ENCODE measurements around the gene MAP4K4. TPM values are rescaled to one million over a fixed set of nuclear protein-coding genes. Genes with fewer than 3 reads are reported as not detected.
A peak's percentile ranks its signal among the peaks of the same experiment; 100 is the strongest.

MAP4K4 gene
- total RNA-seq, 4 donors from 2014 or later: 29.6 to 56.6 (median 38.2) TPM

DNA sequence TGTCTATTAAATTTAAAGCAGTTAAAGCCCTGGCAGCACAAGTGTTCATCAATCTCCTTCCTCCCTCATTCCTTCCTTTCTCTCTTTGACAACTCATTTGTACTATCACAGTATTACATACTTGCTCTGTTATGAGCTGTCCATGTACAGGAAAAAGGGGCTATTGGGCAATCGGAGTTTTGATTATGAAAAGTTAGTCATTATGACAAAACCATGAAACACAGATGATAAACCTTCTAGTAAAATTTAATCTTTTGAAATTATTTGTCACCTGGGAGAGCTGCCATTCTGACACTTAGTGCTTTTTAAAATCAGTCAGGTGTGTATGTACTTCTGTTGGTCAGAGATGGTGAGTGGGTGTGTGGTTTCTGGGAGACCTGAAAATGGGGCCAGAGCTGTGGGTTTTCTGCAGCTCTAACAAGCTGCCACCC is 39.4 kb downstream of the MAP4K4 start:
- Histone ChIP-seq H3K27ac (no peak overlapping the region), H3K4me1 (peaks cover 33% of the 10 kb centered on the region), H3K27me3 (no peaks in the 10 kb centered on the region), H3K36me3 (no peaks in the 10 kb centered on the region), H3K9me3 (no peaks in the 10 kb centered on the region), H3K4me3 (no peak overlapping the region)
- no peak for DNase-seq (ENCODE audit: low spot score in 2 of 2)
- TF ChIP-seq POLR2AphosphoS5 (IDR thresholded peaks at IDR 0.05): no peak
- TF ChIP-seq, protein P1, sequence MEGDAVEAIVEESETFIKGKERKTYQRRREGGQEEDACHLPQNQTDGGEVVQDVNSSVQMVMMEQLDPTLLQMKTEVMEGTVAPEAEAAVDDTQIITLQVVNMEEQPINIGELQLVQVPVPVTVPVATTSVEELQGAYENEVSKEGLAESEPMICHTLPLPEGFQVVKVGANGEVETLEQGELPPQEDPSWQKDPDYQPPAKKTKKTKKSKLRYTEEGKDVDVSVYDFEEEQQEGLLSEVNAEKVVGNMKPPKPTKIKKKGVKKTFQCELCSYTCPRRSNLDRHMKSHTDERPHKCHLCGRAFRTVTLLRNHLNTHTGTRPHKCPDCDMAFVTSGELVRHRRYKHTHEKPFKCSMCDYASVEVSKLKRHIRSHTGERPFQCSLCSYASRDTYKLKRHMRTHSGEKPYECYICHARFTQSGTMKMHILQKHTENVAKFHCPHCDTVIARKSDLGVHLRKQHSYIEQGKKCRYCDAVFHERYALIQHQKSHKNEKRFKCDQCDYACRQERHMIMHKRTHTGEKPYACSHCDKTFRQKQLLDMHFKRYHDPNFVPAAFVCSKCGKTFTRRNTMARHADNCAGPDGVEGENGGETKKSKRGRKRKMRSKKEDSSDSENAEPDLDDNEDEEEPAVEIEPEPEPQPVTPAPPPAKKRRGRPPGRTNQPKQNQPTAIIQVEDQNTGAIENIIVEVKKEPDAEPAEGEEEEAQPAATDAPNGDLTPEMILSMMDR (IDR thresholded peaks at IDR 0.05): no peak
- TF ChIP-seq EP300 (IDR thresholded peaks at IDR 0.05): no peak
- no peak for TF ChIP-seq POLR2A (IDR thresholded peaks at IDR 0.05)
- WGBS: 39% methylated on average over 1 of the region's 1 CpG

DNA sequence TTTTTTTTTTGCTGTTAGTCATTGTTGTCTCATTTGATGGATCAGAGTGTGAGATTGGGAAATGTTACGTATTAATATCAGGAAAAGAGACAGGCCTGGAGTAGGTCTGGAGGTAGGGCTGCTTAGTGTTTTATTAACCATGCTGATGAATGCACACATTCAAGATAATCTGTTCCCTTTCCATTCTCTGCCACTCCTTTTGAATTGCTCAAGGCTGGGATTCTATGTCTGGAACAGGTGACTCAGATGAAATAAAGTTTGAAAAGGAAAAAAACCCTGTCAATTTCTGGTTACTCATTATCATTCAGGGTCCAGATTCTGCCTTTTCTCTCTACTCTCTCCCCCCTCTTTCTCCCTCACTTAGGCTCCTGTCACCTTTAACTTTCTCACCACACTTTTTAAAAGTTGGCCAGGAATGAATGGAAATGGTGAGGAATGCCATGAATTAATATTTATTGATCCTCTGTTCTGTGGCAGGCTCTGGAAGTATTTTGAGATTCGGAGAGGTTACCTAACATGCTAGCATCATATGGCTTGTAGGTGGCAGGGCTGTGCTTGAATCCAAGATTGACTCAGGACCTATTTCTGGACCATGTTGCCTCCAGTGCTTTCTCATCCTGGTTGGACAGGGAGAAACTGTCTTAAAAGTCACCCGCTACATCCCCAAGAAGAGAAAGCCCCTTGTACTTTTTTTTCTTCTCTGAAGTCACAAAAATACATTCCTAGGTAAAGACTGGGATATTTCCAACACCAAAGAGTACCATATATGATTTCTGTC is 40.2 kb downstream of the MAP4K4 start:
- H3K4me1 ChIP-seq: peaks cover 41% of the 10 kb centered on the region
- DNase-seq (ENCODE audit: low spot score in 2 of 2): no peak
- no peaks in the 10 kb centered on the region for H3K9me3 ChIP-seq
- no peak overlapping the region for H3K27ac ChIP-seq
- TF ChIP-seq POLR2A (IDR thresholded peaks at IDR 0.05) (no peak), EP300 (IDR thresholded peaks at IDR 0.05) (no peak), POLR2AphosphoS5 (IDR thresholded peaks at IDR 0.05) (no peak)
- TF ChIP-seq, protein P1 (IDR thresholded peaks at IDR 0.05): no peak
- WGBS: 83% methylated on average over 3 of the region's 3 CpGs
- H3K4me3 ChIP-seq: no peak overlapping the region
- no peaks in the 10 kb centered on the region for H3K27me3 ChIP-seq
- H3K36me3 ChIP-seq: no peaks in the 10 kb centered on the region

DNA sequence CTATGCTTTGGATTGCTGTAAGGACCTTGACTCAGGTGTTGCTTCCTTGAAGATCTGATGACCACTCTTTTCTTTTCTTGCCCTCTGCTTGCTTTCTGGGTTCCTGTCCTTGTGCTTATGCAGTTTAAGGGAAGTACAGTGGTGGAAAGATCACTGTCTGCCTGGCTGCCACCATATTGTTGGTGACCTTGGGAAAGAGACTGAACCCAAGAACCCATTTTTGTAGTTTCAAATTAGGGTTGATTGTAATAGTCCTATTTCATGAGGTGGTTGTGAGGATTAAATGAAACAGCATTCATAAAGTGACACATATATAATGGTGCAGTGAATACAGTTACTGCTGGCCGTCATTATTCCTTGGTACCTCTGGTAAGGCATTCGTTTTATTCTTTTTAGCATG is 41.1 kb downstream of the MAP4K4 start:
- 93% methylated on average over 2 of the region's 2 CpGs for WGBS
- Histone ChIP-seq H3K4me1 (peaks cover 41% of the 10 kb centered on the region), H3K27me3 (no peaks in the 10 kb centered on the region), H3K36me3 (no peaks in the 10 kb centered on the region), H3K27ac (no peak overlapping the region), H3K9me3 (no peaks in the 10 kb centered on the region), H3K4me3 (no peak overlapping the region)
- DNase-seq (ENCODE audit: low spot score in 2 of 2): no peak
- TF ChIP-seq POLR2A (IDR thresholded peaks at IDR 0.05) (no peak), EP300 (IDR thresholded peaks at IDR 0.05) (no peak), POLR2AphosphoS5 (IDR thresholded peaks at IDR 0.05) (no peak)
- TF ChIP-seq, protein P1 (IDR thresholded peaks at IDR 0.05): no peak

DNA sequence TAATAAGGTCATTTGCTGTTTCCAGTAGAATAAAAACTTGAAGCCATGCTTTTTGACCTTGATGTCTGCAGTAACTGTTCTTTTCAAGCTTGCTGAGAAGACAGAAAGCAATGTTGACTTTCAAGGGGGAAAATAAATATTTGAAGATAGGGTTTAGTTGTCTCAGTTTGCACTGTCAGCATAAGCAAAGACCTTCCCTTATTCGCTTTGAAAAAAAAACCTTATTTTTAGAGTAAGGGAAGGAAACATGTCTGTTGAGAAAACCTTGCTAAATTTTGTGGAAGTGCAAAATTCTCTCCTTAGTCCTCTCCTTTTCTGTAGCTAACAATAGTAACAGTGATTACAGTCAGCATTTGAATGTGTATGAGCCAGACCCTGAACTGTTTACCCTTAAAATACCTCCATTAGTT is 43.1 kb downstream of the MAP4K4 start:
- no peaks in the 10 kb centered on the region for H3K9me3 ChIP-seq
- DNase-seq (ENCODE audit: low spot score in 2 of 2): no peak
- 77% methylated on average over 1 of the region's 1 CpG for WGBS
- H3K27me3 ChIP-seq: no peaks in the 10 kb centered on the region
- peaks cover 42% of the 10 kb centered on the region for H3K4me1 ChIP-seq
- no peak overlapping the region for H3K4me3 ChIP-seq
- H3K27ac ChIP-seq: no peak overlapping the region
- H3K36me3 ChIP-seq: no peaks in the 10 kb centered on the region
- no peak for TF ChIP-seq POLR2A (IDR thresholded peaks at IDR 0.05)
- TF ChIP-seq, protein P1 (IDR thresholded peaks at IDR 0.05): no peak
- no peak for TF ChIP-seq EP300 (IDR thresholded peaks at IDR 0.05)
- TF ChIP-seq POLR2AphosphoS5 (IDR thresholded peaks at IDR 0.05): no peak

DNA sequence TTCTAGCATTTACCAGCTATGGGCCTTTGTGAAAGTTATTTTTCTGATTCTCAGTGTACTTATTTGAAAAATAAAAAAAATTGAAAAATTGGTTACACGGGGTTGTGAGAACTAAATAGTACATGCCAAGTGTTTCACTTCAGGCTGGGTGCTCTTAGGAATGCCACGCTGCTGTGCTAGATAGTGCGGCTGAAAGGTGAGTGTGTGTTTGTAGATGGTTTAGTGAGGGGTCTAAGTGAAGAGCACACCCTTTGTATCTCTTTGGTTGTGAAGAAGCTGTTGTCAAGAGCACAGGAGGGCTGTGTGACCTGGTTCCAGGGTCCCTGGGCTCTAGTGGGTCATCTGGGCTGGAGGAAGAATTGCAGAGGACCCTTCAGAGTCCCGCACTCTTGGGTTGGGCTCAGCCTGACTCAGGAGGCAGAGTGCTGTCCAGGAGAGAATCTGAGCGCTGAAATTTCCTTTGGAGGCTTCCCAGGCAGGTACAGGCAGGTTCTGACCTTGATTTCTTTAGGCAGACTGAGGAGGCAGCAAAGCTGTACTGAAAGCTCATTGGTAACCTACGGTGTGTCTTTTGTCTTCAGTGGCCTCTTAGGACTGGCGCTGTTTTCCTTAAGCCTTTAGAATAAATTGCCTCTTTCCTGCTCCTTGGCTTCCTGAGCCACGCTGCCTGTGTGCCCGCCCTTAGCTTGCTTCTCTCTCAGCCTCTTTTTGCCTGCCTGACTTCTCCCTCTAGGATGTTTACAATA is 44.4 kb downstream of the MAP4K4 start:
- TF ChIP-seq EP300 (IDR thresholded peaks at IDR 0.05) (no peak), POLR2AphosphoS5 (IDR thresholded peaks at IDR 0.05) (no peak), POLR2A (IDR thresholded peaks at IDR 0.05) (no peak)
- TF ChIP-seq, protein P1 (IDR thresholded peaks at IDR 0.05): no peak
- H3K36me3 ChIP-seq: no peaks in the 10 kb centered on the region
- H3K4me1 ChIP-seq: peaks cover 42% of the 10 kb centered on the region
- WGBS: 36% methylated on average over 9 of the region's 9 CpGs
- H3K4me3 ChIP-seq: peak overlapping the region; percentile 3
- DNase-seq (ENCODE audit: low spot score in 2 of 2): no peak
- H3K27me3 ChIP-seq: no peaks in the 10 kb centered on the region
- H3K9me3 ChIP-seq: no peaks in the 10 kb centered on the region
- H3K27ac ChIP-seq: peak overlapping the region; percentile 34

Data from suprapubic skin (tissue), 4 donors.